ENCODE results near the gene HIVEP3.

DNA sequence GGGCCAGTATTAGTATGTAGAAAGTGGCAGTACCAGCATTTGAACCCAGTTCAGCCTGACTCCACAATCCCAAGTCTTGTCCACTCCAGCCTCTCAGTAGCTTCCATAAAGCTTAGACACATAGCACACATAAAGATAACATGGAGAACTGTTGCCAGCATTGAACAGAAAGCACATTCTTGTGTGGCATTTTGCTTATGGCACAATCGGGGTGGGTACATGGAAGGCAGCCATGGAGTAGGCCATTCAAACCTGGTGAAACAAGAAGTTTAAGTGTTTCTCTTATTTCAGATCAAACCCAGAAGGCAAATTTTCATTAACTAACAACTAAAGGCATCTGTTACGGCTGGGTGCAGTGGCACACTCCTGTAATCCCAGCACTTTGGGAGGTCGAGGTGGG is 102.7 kb downstream of the HIVEP3 start:
- TF ChIP-seq, protein P1, sequence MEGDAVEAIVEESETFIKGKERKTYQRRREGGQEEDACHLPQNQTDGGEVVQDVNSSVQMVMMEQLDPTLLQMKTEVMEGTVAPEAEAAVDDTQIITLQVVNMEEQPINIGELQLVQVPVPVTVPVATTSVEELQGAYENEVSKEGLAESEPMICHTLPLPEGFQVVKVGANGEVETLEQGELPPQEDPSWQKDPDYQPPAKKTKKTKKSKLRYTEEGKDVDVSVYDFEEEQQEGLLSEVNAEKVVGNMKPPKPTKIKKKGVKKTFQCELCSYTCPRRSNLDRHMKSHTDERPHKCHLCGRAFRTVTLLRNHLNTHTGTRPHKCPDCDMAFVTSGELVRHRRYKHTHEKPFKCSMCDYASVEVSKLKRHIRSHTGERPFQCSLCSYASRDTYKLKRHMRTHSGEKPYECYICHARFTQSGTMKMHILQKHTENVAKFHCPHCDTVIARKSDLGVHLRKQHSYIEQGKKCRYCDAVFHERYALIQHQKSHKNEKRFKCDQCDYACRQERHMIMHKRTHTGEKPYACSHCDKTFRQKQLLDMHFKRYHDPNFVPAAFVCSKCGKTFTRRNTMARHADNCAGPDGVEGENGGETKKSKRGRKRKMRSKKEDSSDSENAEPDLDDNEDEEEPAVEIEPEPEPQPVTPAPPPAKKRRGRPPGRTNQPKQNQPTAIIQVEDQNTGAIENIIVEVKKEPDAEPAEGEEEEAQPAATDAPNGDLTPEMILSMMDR (conservative IDR thresholded peaks at IDR 0.05; ENCODE audit: low read depth, low read length): no peak
- TF ChIP-seq EZH2 (IDR thresholded peaks at IDR 0.05; ENCODE audit: borderline replicate concordance, low read depth, low read length, poor library complexity, severe bottlenecking): no peak
